ENCODE measurements around the gene ARF3. TPM values are rescaled to one million over a fixed set of nuclear protein-coding genes. Genes with fewer than 3 reads are reported as not detected.
A peak's percentile ranks its signal among the peaks of the same experiment; 100 is the strongest.

Gene ARF3
- total and polyA plus RNA-seq, 2 experiments from 2014 or later = 65.0 to 87.7 TPM

GRCh38 chr12:48998497-48999353 is 41.4 kb upstream of the ARF3 start:
- Histone ChIP-seq H3K27me3 (replicated peaks; ENCODE audit: insufficient read depth) (no peaks in the 10 kb centered on the region), H3K79me2 (ENCODE audit: insufficient read depth) (no peaks in the 10 kb centered on the region), H3K9me2 (ENCODE audit: insufficient read depth) (no peaks in the 10 kb centered on the region), H2AFZ (peak overlapping the region; percentile 41), H4K20me1 (ENCODE audit: insufficient read depth) (no peaks in the 10 kb centered on the region), H3K4me3 (peak overlapping the region; percentile 60), H3K27ac (no peak overlapping the region), H3K4me2 (ENCODE audit: unreplicated experiment) (peak overlapping the region; percentile 53), H3K36me3 (ENCODE audit: low read depth) (peaks cover 8% of the 10 kb centered on the region; the same call in 1 of the 2 replicates), H3K4me1 (ENCODE audit: insufficient read depth) (peaks cover 12% of the 10 kb centered on the region), H3K9ac (peak overlapping the region; percentile 19; the same call in 1 of the 2 replicates), H3K9me3 (ENCODE audit: low read depth) (no peaks in the 10 kb centered on the region), H3F3A (ENCODE audit: insufficient read depth) (0 out of 2 replicates have a peak, but pooled peaks cover 5% of the 10 kb centered on the region)
- no peak for TF ChIP-seq EZH2 (IDR thresholded peaks at IDR 0.05; ENCODE audit: insufficient read depth, poor library complexity, severe bottlenecking)
- TF ChIP-seq EZH2phosphoT487 (IDR thresholded peaks at IDR 0.05; ENCODE audit: insufficient read depth, low read depth) = no peak
- DNase-seq = peak; percentile 65
- in situ Hi-C loops (cut with MboI) = no loop called here
- WGBS, 2 experiments (ENCODE audit: low coverage in 1 of 2, low lambda C conversion rate in 2 of 2, missing lambda C conversion rate in 2 of 2) = 1 to 2% methylated on average over 38 to 48 of the region's 48 CpGs

GRCh38 chr12:48997719-48998496 is 40.6 kb upstream of the ARF3 start:
- H3K9ac ChIP-seq = peak overlapping the region; percentile 19; the same call in 1 of the 2 replicates
- H3K27me3 ChIP-seq (replicated peaks; ENCODE audit: insufficient read depth) = no peaks in the 10 kb centered on the region
- H3K36me3 ChIP-seq (ENCODE audit: low read depth) = peaks cover 8% of the 10 kb centered on the region; the same call in 1 of the 2 replicates
- H3K9me3 ChIP-seq (ENCODE audit: low read depth) = no peaks in the 10 kb centered on the region
- H3K9me2 ChIP-seq (ENCODE audit: insufficient read depth) = no peaks in the 10 kb centered on the region
- H3K4me2 ChIP-seq (ENCODE audit: unreplicated experiment) = peak overlapping the region; percentile 53
- in situ Hi-C loops (cut with MboI) = no loop called here
- no peaks in the 10 kb centered on the region for H3K79me2 ChIP-seq (ENCODE audit: insufficient read depth)
- no peaks in the 10 kb centered on the region for H4K20me1 ChIP-seq (ENCODE audit: insufficient read depth)
- peaks cover 12% of the 10 kb centered on the region for H3K4me1 ChIP-seq (ENCODE audit: insufficient read depth)
- DNase-seq = no peak
- H3F3A ChIP-seq (ENCODE audit: insufficient read depth) = 0 out of 2 replicates have a peak, but pooled peaks cover 5% of the 10 kb centered on the region
- 5 to 6% methylated on average over 45 to 47 of the region's 57 CpGs for WGBS, 2 experiments (ENCODE audit: low coverage in 1 of 2, low lambda C conversion rate in 2 of 2, missing lambda C conversion rate in 2 of 2)
- H2AFZ ChIP-seq = peak overlapping the region; percentile 41
- H3K27ac ChIP-seq = no peak overlapping the region
- no peak for TF ChIP-seq EZH2phosphoT487 (IDR thresholded peaks at IDR 0.05; ENCODE audit: insufficient read depth, low read depth)
- TF ChIP-seq EZH2 (IDR thresholded peaks at IDR 0.05; ENCODE audit: insufficient read depth, poor library complexity, severe bottlenecking) = no peak
- H3K4me3 ChIP-seq = peak overlapping the region; percentile 60

GRCh38 chr12:48996794-48997718 is 39.8 kb upstream of the ARF3 start:
- Histone ChIP-seq H3K27ac (no peak overlapping the region), H3K9me2 (ENCODE audit: insufficient read depth) (no peaks in the 10 kb centered on the region), H3K4me2 (ENCODE audit: unreplicated experiment) (peak overlapping the region; percentile 39), H3K4me3 (peak overlapping the region; percentile 50), H3K36me3 (ENCODE audit: low read depth) (peaks cover 2% of the 10 kb centered on the region; the same call in 1 of the 2 replicates), H3K79me2 (ENCODE audit: insufficient read depth) (no peaks in the 10 kb centered on the region), H4K20me1 (ENCODE audit: insufficient read depth) (no peaks in the 10 kb centered on the region), H3K9ac (peak overlapping the region; percentile 18; the same call in 1 of the 2 replicates), H2AFZ (peak overlapping the region; percentile 64), H3K9me3 (ENCODE audit: low read depth) (no peaks in the 10 kb centered on the region), H3K27me3 (replicated peaks; ENCODE audit: insufficient read depth) (no peaks in the 10 kb centered on the region), H3K4me1 (ENCODE audit: insufficient read depth) (peaks cover 12% of the 10 kb centered on the region), H3F3A (ENCODE audit: insufficient read depth) (0 out of 2 replicates have a peak, but pooled peaks cover 1% of the 10 kb centered on the region)
- peak; percentile 87 for DNase-seq
- in situ Hi-C loops (cut with MboI) = no loop called here
- TF ChIP-seq EZH2 (IDR thresholded peaks at IDR 0.05; ENCODE audit: insufficient read depth, poor library complexity, severe bottlenecking) (no peak), EZH2phosphoT487 (IDR thresholded peaks at IDR 0.05; ENCODE audit: insufficient read depth, low read depth) (no peak)
- WGBS, 2 experiments (ENCODE audit: low coverage in 1 of 2, low lambda C conversion rate in 2 of 2, missing lambda C conversion rate in 2 of 2) = 30% methylated on average over 36 to 70 of the region's 71 CpGs

All from GM23248 (cell line).